Upper lobe of left lung (tissue), 4 donors: ENCODE results near the gene CETP.

Source experiments
- EP300 ChIP-seq, 4 donors: sonication (generic); formaldehyde crosslinking; IDR thresholded peaks; one replicate each; pipeline ENCODE4 v1.5.1; 2017; ENCODE audit warnings: antibody characterized with exemption in 4 of 4, control low read depth in 2 of 4
- POLR2A ChIP-seq, 4 donors: fragments of 450-650 bp; IDR thresholded peaks; one replicate each; pipeline ENCODE4 v1.5.1; 2016 to 2017; ENCODE audit warnings: antibody characterized with exemption in 4 of 4, mild to moderate bottlenecking in 2 of 4
- TF ChIP-seq, protein P1 (sequence below), 6 experiments: fragments of 450-650 bp in 4 of 6; fragments of 200-600 bp in 2 of 6; sonication (generic) in 2 of 6; IDR thresholded peaks; one replicate each; pipeline ENCODE4 v1.5.1; 2016 to 2019; ENCODE audit warnings: antibody characterized with exemption in 6 of 6

DNA sequence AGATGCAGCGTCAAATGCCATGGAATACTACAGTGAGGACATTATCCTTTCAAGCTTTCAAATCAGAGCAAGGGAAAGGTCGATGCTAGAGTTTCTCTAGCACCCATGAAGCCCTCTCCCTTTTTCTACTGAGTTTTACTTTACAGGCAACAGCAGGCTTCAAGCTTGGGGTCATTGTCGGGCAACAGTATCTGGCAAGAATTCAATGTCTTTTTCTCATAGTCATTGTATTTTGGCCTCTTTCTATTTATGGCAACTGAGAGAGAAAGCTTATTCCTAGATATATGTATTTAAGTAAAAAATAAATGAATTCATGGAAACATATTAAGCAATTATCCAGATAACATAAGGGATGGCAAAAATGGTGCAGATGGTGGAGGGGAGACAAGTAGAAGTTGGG, 364 bp upstream of the CETP start:
- TF ChIP-seq POLR2A (IDR thresholded peaks at IDR 0.05): no peak
- TF ChIP-seq, protein P1, sequence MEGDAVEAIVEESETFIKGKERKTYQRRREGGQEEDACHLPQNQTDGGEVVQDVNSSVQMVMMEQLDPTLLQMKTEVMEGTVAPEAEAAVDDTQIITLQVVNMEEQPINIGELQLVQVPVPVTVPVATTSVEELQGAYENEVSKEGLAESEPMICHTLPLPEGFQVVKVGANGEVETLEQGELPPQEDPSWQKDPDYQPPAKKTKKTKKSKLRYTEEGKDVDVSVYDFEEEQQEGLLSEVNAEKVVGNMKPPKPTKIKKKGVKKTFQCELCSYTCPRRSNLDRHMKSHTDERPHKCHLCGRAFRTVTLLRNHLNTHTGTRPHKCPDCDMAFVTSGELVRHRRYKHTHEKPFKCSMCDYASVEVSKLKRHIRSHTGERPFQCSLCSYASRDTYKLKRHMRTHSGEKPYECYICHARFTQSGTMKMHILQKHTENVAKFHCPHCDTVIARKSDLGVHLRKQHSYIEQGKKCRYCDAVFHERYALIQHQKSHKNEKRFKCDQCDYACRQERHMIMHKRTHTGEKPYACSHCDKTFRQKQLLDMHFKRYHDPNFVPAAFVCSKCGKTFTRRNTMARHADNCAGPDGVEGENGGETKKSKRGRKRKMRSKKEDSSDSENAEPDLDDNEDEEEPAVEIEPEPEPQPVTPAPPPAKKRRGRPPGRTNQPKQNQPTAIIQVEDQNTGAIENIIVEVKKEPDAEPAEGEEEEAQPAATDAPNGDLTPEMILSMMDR (IDR thresholded peaks at IDR 0.05): no peak
- TF ChIP-seq EP300 (IDR thresholded peaks at IDR 0.05): no peak
